ENCODE measurements around the gene RRP15. TPM values are rescaled to one million over a fixed set of nuclear protein-coding genes. Genes with fewer than 3 reads are reported as not detected.

Gene RRP15
- total and polyA plus RNA-seq, 2 donors (not counting 1 experiment from before 2014, with no cell fraction given), result 6.9 to 8.6 TPM

GRCh38 chr1:218380125-218380977 lies 95.3 kb downstream of the RRP15 start:
- H3K4me3 ChIP-seq (replicated peaks in 1 of 4; ENCODE audit: control extremely low read depth in 1 of 4, insufficient read depth in 1 of 4, low read depth in 3 of 4, low read length in 4 of 4), result no peak overlapping the region
- peaks cover 21% of the 10 kb centered on the region for H3K4me1 ChIP-seq (ENCODE audit: control insufficient read depth, extremely low read depth, insufficient read depth, low read length)
- DNase-seq (ENCODE audit: low read depth in 2 of 2), result peak; percentile 34 to 94
- no peak overlapping the region for H2AFZ ChIP-seq (ENCODE audit: low read length)
- H3K4me2 ChIP-seq (ENCODE audit: extremely low read depth, insufficient read depth, low read length), result no peak overlapping the region
- no peaks in the 10 kb centered on the region for H3K27me3 ChIP-seq (ENCODE audit: control insufficient read depth, insufficient read depth, low read length)
- H3K9me3 ChIP-seq (ENCODE audit: control insufficient read depth, insufficient read depth, low read depth, low read length), result no peaks in the 10 kb centered on the region
- no peak for TF ChIP-seq EZH2 (IDR thresholded peaks at IDR 0.05; ENCODE audit: low read length, missing control alignments)
- no peak for TF ChIP-seq CTCF (conservative IDR thresholded peaks at IDR 0.05 in 1 of 2, IDR thresholded peaks at IDR 0.05 in 1 of 2; ENCODE audit: low read depth in 1 of 2, low read length in 2 of 2)
- no peaks in the 10 kb centered on the region for H4K20me1 ChIP-seq (ENCODE audit: control insufficient read depth, extremely low read depth, insufficient read depth, low read length)
- no peaks in the 10 kb centered on the region for H3K79me2 ChIP-seq (ENCODE audit: control insufficient read depth, insufficient read depth, low read length)
- no peaks in the 10 kb centered on the region for H3K36me3 ChIP-seq (ENCODE audit: control insufficient read depth, insufficient read depth, low read length)
- H3K9ac ChIP-seq (ENCODE audit: insufficient read depth, low read length), result no peak overlapping the region
- H3K27ac ChIP-seq (ENCODE audit: insufficient read depth, low read length), result no peak overlapping the region

DNA sequence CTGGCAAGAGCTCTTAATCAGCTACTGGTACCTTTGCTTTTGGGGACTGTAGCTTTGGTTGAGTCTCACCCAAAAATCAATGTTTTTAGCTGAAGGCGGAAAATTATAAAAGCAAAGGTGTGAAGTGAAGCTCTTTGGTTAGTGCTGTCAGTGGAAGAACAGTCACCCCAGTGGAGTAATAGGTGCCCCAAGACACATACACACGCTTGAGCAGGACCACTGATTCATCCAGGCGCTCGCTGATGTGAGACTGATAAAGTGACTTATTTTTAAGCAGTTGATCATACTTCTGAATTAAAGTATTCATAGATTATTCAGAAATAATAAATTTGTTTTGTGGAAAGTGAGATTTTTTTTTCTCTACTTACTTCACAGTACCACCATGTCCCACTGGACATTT lies 97.2 kb downstream of the RRP15 start:
- H3K9ac ChIP-seq (ENCODE audit: insufficient read depth, low read length), result no peak overlapping the region
- H3K27me3 ChIP-seq (ENCODE audit: control insufficient read depth, insufficient read depth, low read length), result no peaks in the 10 kb centered on the region
- no peak for DNase-seq (ENCODE audit: low read depth in 2 of 2)
- no peak overlapping the region for H3K4me2 ChIP-seq (ENCODE audit: extremely low read depth, insufficient read depth, low read length)
- H4K20me1 ChIP-seq (ENCODE audit: control insufficient read depth, extremely low read depth, insufficient read depth, low read length), result no peaks in the 10 kb centered on the region
- H3K79me2 ChIP-seq (ENCODE audit: control insufficient read depth, insufficient read depth, low read length), result no peaks in the 10 kb centered on the region
- no peak overlapping the region for H3K4me3 ChIP-seq (replicated peaks in 1 of 4; ENCODE audit: control extremely low read depth in 1 of 4, insufficient read depth in 1 of 4, low read depth in 3 of 4, low read length in 4 of 4)
- no peaks in the 10 kb centered on the region for H3K9me3 ChIP-seq (ENCODE audit: control insufficient read depth, insufficient read depth, low read depth, low read length)
- H3K36me3 ChIP-seq (ENCODE audit: control insufficient read depth, insufficient read depth, low read length), result no peaks in the 10 kb centered on the region
- no peak overlapping the region for H2AFZ ChIP-seq (ENCODE audit: low read length)
- H3K27ac ChIP-seq (ENCODE audit: insufficient read depth, low read length), result no peak overlapping the region
- TF ChIP-seq EZH2 (IDR thresholded peaks at IDR 0.05; ENCODE audit: low read length, missing control alignments) (no peak), CTCF (conservative IDR thresholded peaks at IDR 0.05 in 1 of 2, IDR thresholded peaks at IDR 0.05 in 1 of 2; ENCODE audit: low read depth in 1 of 2, low read length in 2 of 2) (no peak)
- peaks cover 14% of the 10 kb centered on the region for H3K4me1 ChIP-seq (ENCODE audit: control insufficient read depth, extremely low read depth, insufficient read depth, low read length)

GRCh38 chr1:218383051-218383450 lies 98.0 kb downstream of the RRP15 start:
- no peak for DNase-seq (ENCODE audit: low read depth in 2 of 2)
- H3K9me3 ChIP-seq (ENCODE audit: control insufficient read depth, insufficient read depth, low read depth, low read length), result no peaks in the 10 kb centered on the region
- H3K9ac ChIP-seq (ENCODE audit: insufficient read depth, low read length), result no peak overlapping the region
- no peak overlapping the region for H2AFZ ChIP-seq (ENCODE audit: low read length)
- H3K4me3 ChIP-seq (replicated peaks in 1 of 4; ENCODE audit: control extremely low read depth in 1 of 4, insufficient read depth in 1 of 4, low read depth in 3 of 4, low read length in 4 of 4), result no peak overlapping the region
- H3K27ac ChIP-seq (ENCODE audit: insufficient read depth, low read length), result no peak overlapping the region
- H3K4me1 ChIP-seq (ENCODE audit: control insufficient read depth, extremely low read depth, insufficient read depth, low read length), result peaks cover 10% of the 10 kb centered on the region
- no peaks in the 10 kb centered on the region for H3K79me2 ChIP-seq (ENCODE audit: control insufficient read depth, insufficient read depth, low read length)
- H3K36me3 ChIP-seq (ENCODE audit: control insufficient read depth, insufficient read depth, low read length), result no peaks in the 10 kb centered on the region
- no peak overlapping the region for H3K4me2 ChIP-seq (ENCODE audit: extremely low read depth, insufficient read depth, low read length)
- H3K27me3 ChIP-seq (ENCODE audit: control insufficient read depth, insufficient read depth, low read length), result no peaks in the 10 kb centered on the region
- H4K20me1 ChIP-seq (ENCODE audit: control insufficient read depth, extremely low read depth, insufficient read depth, low read length), result no peaks in the 10 kb centered on the region
- TF ChIP-seq EZH2 (IDR thresholded peaks at IDR 0.05; ENCODE audit: low read length, missing control alignments), result no peak
- no peak for TF ChIP-seq CTCF (conservative IDR thresholded peaks at IDR 0.05 in 1 of 2, IDR thresholded peaks at IDR 0.05 in 1 of 2; ENCODE audit: low read depth in 1 of 2, low read length in 2 of 2)
